ENCODE results near the gene DKK1. TPM values are rescaled to one million over a fixed set of nuclear protein-coding genes. Genes with fewer than 3 reads are reported as not detected.

DKK1 gene
- polyA plus RNA-seq, 2 of the 4 experiments (the other 2 are of a cell fraction), result 117 to 375 TPM

GRCh38 chr10:52287866-52288265, 26.2 kb upstream of the DKK1 start (continued):
- TF ChIP-seq MYC (IDR thresholded peaks at IDR 0.05; ENCODE audit: borderline replicate concordance, low read length) (no peak), MAZ (IDR thresholded peaks at IDR 0.05; ENCODE audit: borderline replicate concordance, low read depth, low read length) (no peak), RNF2 (IDR thresholded peaks at IDR 0.05; ENCODE audit: borderline replicate concordance, low read depth) (no peak), CEBPB (IDR thresholded peaks at IDR 0.05) (no peak), ZSCAN20 (CRISPR knock-in tag; IDR thresholded peaks at IDR 0.05) (no peak), FOXS1 (CRISPR knock-in tag; IDR thresholded peaks at IDR 0.05) (no peak), CHD2 (IDR thresholded peaks at IDR 0.05; ENCODE audit: low read length, partially characterized antibody) (no peak), SMC3 (IDR thresholded peaks at IDR 0.05) (no peak), JUNB (IDR thresholded peaks at IDR 0.05) (no peak), MAFK (IDR thresholded peaks at IDR 0.05; ENCODE audit: partially characterized antibody) (no peak), RFX5 (IDR thresholded peaks at IDR 0.05) (no peak)

DNA sequence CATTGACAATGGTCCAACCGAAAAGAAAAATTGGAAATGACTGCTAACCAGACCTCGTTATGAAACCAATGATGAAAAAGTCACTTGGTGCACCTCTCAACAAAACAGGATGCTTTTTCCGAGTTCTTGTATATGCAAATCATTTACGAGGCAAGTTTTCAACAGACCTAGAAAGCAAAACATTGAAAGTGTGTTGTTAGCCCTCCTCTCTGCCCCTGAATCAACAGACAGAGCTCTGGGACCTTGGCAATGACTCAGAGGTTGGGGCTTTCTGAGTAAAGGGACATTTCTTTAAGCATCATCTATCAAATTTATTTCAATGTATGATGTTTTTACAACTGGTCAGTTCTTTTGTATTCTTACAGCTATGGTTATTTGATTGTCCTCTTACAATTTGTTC, 16.3 kb upstream of the DKK1 start:
- ChIA-PET POLR2A (no interaction called here), CTCF (interaction anchor here (1.3 kb wide), 1 partner anchor 432 kb away, joined by 3 read pairs; no protein-coding TSS in a partner anchor)
- Histone ChIP-seq H3K27ac (no peak overlapping the region), H3K4me2 (no peak overlapping the region), H3K4me3 (no peak overlapping the region), H3K9me3 (no peaks in the 10 kb centered on the region), H3K4me1 (no peaks in the 10 kb centered on the region)
- WGBS (ENCODE audit: missing lambda C conversion rate), result 67% methylated on average over 4 of the region's 4 CpGs
- DNase-seq (ENCODE audit: low read depth in 1 of 2, low spot score in 1 of 2) (no peak), FAIRE-seq (no peak), ATAC-seq (no peak)
- TF ChIP-seq TP53 (CRISPR knock-in tag; IDR thresholded peaks at IDR 0.05), result no peak
- TF ChIP-seq NPAS2 (CRISPR knock-in tag; IDR thresholded peaks at IDR 0.05; ENCODE audit: borderline replicate concordance), result no peak
- no peak for TF ChIP-seq FOSB (CRISPR knock-in tag; IDR thresholded peaks at IDR 0.05)
- TF ChIP-seq KDM5A (IDR thresholded peaks at IDR 0.05), result no peak
- TF ChIP-seq EP300 (IDR thresholded peaks at IDR 0.05), result no peak
- TF ChIP-seq CBX2 (IDR thresholded peaks at IDR 0.05; ENCODE audit: borderline replicate concordance, low read depth), result no peak
- no peak for TF ChIP-seq NFE2L2 (conservative IDR thresholded peaks at IDR 0.05; ENCODE audit: low read length)
- TF ChIP-seq PHF8 (IDR thresholded peaks at IDR 0.05; ENCODE audit: borderline replicate concordance, low read depth), result no peak

DNA sequence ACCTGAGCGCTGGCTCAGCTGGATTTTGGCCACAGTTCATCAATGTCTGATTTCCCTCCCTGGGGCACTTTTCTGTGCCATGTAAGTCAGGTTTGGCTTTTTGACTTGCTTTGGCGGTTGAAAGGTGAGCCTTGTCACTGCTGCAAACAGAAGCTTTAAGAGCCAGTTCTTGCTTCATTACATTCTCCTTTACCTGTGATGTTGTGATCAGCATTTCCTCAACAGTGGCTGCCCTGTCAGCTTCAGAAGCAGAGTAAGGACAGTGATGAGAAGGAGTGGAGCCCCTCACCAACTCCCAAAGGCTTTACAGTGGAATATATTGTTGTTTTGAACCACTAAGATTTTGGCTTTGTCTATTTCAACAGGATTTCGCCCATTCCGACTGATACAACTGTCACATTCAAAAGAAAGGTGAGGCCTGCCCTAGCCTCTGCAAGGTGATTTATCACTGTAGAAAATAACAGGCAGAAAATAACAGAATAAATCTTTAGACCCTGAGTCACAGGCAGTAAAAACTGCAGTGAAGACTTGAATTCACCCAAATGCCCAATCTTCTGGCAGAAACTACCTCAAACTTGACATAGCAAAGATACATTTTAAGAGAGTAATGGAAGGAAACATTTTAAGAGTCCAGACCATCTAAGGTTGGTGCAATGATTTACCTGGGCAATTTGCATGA, 13.3 kb upstream of the DKK1 start:
- FAIRE-seq (no peak), ATAC-seq (no peak), DNase-seq (ENCODE audit: low read depth in 1 of 2, low spot score in 1 of 2) (no peak)
- no peak overlapping the region for H3K4me2 ChIP-seq
- H3K4me3 ChIP-seq, result no peak overlapping the region
- 94% methylated on average over 4 of the region's 4 CpGs for WGBS (ENCODE audit: missing lambda C conversion rate)
- CTCF ChIA-PET, result interaction anchor here (0.8 to 1.5 kb wide), 3 partner anchors 7 to 189 kb away, joined by 3 to 7 read pairs (median 6); no protein-coding TSS in a partner anchor
- H3K9me3 ChIP-seq, result no peaks in the 10 kb centered on the region
- TF ChIP-seq ZSCAN20 (CRISPR knock-in tag; IDR thresholded peaks at IDR 0.05) (no peak), RCOR1 (IDR thresholded peaks at IDR 0.05; ENCODE audit: low read depth, low read length) (no peak), BCL3 (IDR thresholded peaks at IDR 0.05) (no peak), FOSB (CRISPR knock-in tag; IDR thresholded peaks at IDR 0.05) (no peak), KDM1A (IDR thresholded peaks at IDR 0.05; ENCODE audit: low read depth) (no peak), HDAC2 (IDR thresholded peaks at IDR 0.05) (no peak), HOXA7 (CRISPR knock-in tag; IDR thresholded peaks at IDR 0.05) (no peak)
- H3K27ac ChIP-seq, result no peak overlapping the region
- no peaks in the 10 kb centered on the region for H3K4me1 ChIP-seq
- POLR2A ChIA-PET, result no interaction called here

Measured in A549 (cell line).